Right ventricle myocardium superior (tissue), 1 donor: ENCODE results near the gene MEF2C. TPM values are rescaled to one million over a fixed set of nuclear protein-coding genes. Genes with fewer than 3 reads are reported as not detected.
"Not testable (repeated sequence)": the region's sequence is repeated elsewhere in the genome, so short reads cannot be mapped to it uniquely, and the experiment has no call there.

ENCODE experiments used
- ATAC-seq: fragments of 200-7000 bp; cut with Tn5 transposase; one replicate; pipeline ENCODE4 v1.9.1; 2020; ENCODE audit warnings: mild to moderate bottlenecking; ENCODE audit not compliant: poor library complexity
- DNase-seq: peaks from one replicate; pipeline ENCODE4 v3.0.0-alpha.2; 2020
- intact Hi-C: fragments of 100-400 bp; cut with DNase I; formaldehyde crosslinking; loops from one replicate; pipeline ENCODE4 v1.11.2; 2022
- total RNA-seq: library from RNA; stranded (reverse); fragmentation: NEBNext Ultra II Directional; extraction: Animal tissue kit (Norgen Biotek cat#: 25700); gene quantifications from one replicate; pipeline ENCODE4 v1.2.1, GENCODE V29; 2021
- donor health status: DM: no; HTN: yes; CAD: no; lungs with severe emphysema.

The MEF2C gene
- total RNA-seq, 1 donor from 2014 or later, result 52.3 TPM

- intact Hi-C loops, result loop anchor here (5.0 kb wide), 1 partner anchor 38 kb away; no protein-coding TSS in a partner anchor
- DNase-seq (no peak), ATAC-seq (peak; percentile 75)
Measured at GRCh38 chr5:88875341-88876234, 7.4 kb downstream of the MEF2C start.

GRCh38 chr5:88873447-88873846, 9.5 kb downstream of the MEF2C start:
- ATAC-seq (no peak), DNase-seq (no peak)
- intact Hi-C loops, result no loop called here

- DNase-seq (no peak), ATAC-seq (no peak)
- intact Hi-C loops, result no loop called here
Measured at GRCh38 chr5:88872971-88873370, 10.0 kb downstream of the MEF2C start.

- intact Hi-C loops, result no loop called here
- DNase-seq (no peak), ATAC-seq (no peak)
Measured at GRCh38 chr5:88870285-88870684, 12.7 kb downstream of the MEF2C start.

- intact Hi-C loops, result no loop called here
- ATAC-seq (no peak), DNase-seq (no peak)
Measured at GRCh38 chr5:88868468-88869068, 14.4 kb downstream of the MEF2C start.

- no peak for ATAC-seq
- intact Hi-C loops, result no loop called here
Measured at GRCh38 chr5:88867638-88868037, 15.3 kb downstream of the MEF2C start.

GRCh38 chr5:88863523-88863922, 19.5 kb downstream of the MEF2C start:
- no peak for ATAC-seq
- no peak for DNase-seq
- intact Hi-C loops, result no loop called here

More at GRCh38 chr5:88867638-88868037, 15.3 kb downstream of the MEF2C start:
- no peak for DNase-seq

GRCh38 chr5:88862547-88863175, 20.3 kb downstream of the MEF2C start:
- DNase-seq (no peak), ATAC-seq (no peak)
- intact Hi-C loops, result no loop called here

GRCh38 chr5:88861231-88861630, 21.8 kb downstream of the MEF2C start:
- intact Hi-C loops, result no loop called here
- ATAC-seq, result no peak
- no peak for DNase-seq

- ATAC-seq (no peak), DNase-seq (no peak)
- intact Hi-C loops, result no loop called here
Measured at GRCh38 chr5:88860501-88860900, 22.5 kb downstream of the MEF2C start.

- no peak for ATAC-seq
- no peak for DNase-seq
- intact Hi-C loops, result no loop called here
Measured at GRCh38 chr5:88858392-88858791, 24.6 kb downstream of the MEF2C start.

- DNase-seq, ATAC-seq, intact Hi-C loops: not testable (repeated sequence)
Measured at GRCh38 chr5:88856381-88856780, 26.6 kb downstream of the MEF2C start.

- ATAC-seq, result no peak
- no peak for DNase-seq
- intact Hi-C loops, result no loop called here
Measured at GRCh38 chr5:88854769-88855168, 28.2 kb downstream of the MEF2C start.

- ATAC-seq (peak; percentile 61), DNase-seq (no peak)
- intact Hi-C loops, result no loop called here
Measured at GRCh38 chr5:88847420-88847819, 35.6 kb downstream of the MEF2C start.

- intact Hi-C loops, result no loop called here
- DNase-seq, result no peak
- ATAC-seq, result no peak
Measured at GRCh38 chr5:88846434-88846833, 36.5 kb downstream of the MEF2C start.

GRCh38 chr5:88845081-88845697, 37.8 kb downstream of the MEF2C start:
- no peak for ATAC-seq
- intact Hi-C loops, result no loop called here

GRCh38 chr5:88842784-88843183, 40.2 kb downstream of the MEF2C start:
- DNase-seq (no peak), ATAC-seq (no peak)
- intact Hi-C loops, result no loop called here

More at GRCh38 chr5:88845081-88845697, 37.8 kb downstream of the MEF2C start:
- DNase-seq, result no peak

- no peak for DNase-seq
- intact Hi-C loops, result no loop called here
- no peak for ATAC-seq
Measured at GRCh38 chr5:88841212-88841611, 41.8 kb downstream of the MEF2C start.

- ATAC-seq (no peak), DNase-seq (no peak)
- intact Hi-C loops, result no loop called here
Measured at GRCh38 chr5:88840495-88840894, 42.5 kb downstream of the MEF2C start.
